ENCODE results near the gene KIN. TPM values are rescaled to one million over a fixed set of nuclear protein-coding genes. Genes with fewer than 3 reads are reported as not detected.

The KIN gene
- total and polyA plus RNA-seq, 2 of the 4 experiments (the other 2 are of a cell fraction), result 3.0 to 6.4 TPM

- Histone ChIP-seq H3K9me1 (ENCODE audit: insufficient read depth, low read length) (no peaks in the 10 kb centered on the region), H4K5ac (ENCODE audit: low read depth, low read length) (peak within 1 kb of the TSS; percentile 65; the same call in 1 of the 2 replicates), H3K79me1 (ENCODE audit: low read depth in 1 of 2, low read length in 2 of 2) (peaks cover 5 to 23% of the 10 kb centered on the region in 2 experiments), H2BK20ac (ENCODE audit: low read depth, low read length) (no peak within 1 kb of the TSS), H3K23ac (ENCODE audit: low read depth, low read length) (peak within 1 kb of the TSS; percentile 70), H3K9ac (ENCODE audit: low read depth, low read length) (peak within 1 kb of the TSS; percentile 76), H3K4me3 (ENCODE audit: insufficient read depth, low read depth, low read length) (peak within 1 kb of the TSS; percentile 93), H3K36me3 (ENCODE audit: control insufficient read depth, insufficient read depth, low read length) (no peaks in the 10 kb centered on the region; the same call in 1 of the 2 replicates), H3K14ac (replicated peaks; ENCODE audit: low read depth, low read length) (peak within 1 kb of the TSS; percentile 50), H2BK15ac (ENCODE audit: low read depth, low read length) (no peak within 1 kb of the TSS), H2BK120ac (ENCODE audit: low read depth, low read length) (no peak within 1 kb of the TSS), H3K56ac (ENCODE audit: extremely low read depth, insufficient read depth, low read length) (no peak within 1 kb of the TSS), H2AK5ac (ENCODE audit: low read depth, low read length) (no peak within 1 kb of the TSS), H2BK5ac (ENCODE audit: low read depth, low read length, poor library complexity, severe bottlenecking) (peak within 1 kb of the TSS; percentile 31), H2AFZ (replicated peaks; ENCODE audit: low read length, poor library complexity) (peak within 1 kb of the TSS; percentile 98), H3K4ac (ENCODE audit: low read depth, low read length) (0 out of 2 replicates have a peak within 1 kb of the TSS, but pooled peaks have one; percentile 51), H3K4me2 (ENCODE audit: low read depth, low read length) (peak within 1 kb of the TSS; percentile 99), H4K20me1 (ENCODE audit: insufficient read depth, low read length) (peaks cover 3% of the 10 kb centered on the region; the same call in 1 of the 2 replicates), H3K18ac (ENCODE audit: low read depth, low read length) (no peak within 1 kb of the TSS; the same call in 1 of the 2 replicates), H3K4me1 (ENCODE audit: control insufficient read depth, insufficient read depth, low read length) (no peaks in the 10 kb centered on the region), H3K27ac (ENCODE audit: insufficient read depth, low read length) (peak within 1 kb of the TSS; percentile 67), H3K9me3 (ENCODE audit: control insufficient read depth, insufficient read depth, low read length) (no peaks in the 10 kb centered on the region), H4K91ac (ENCODE audit: insufficient read depth, low read depth, low read length) (no peak within 1 kb of the TSS), H2AK9ac (replicated peaks; ENCODE audit: low read depth, low read length, poor library complexity) (peak within 1 kb of the TSS; percentile 77), H3K27me3 (ENCODE audit: control insufficient read depth, insufficient read depth, low read length) (peaks cover 13% of the 10 kb centered on the region; the same call in 1 of the 2 replicates), H4K8ac (ENCODE audit: low read depth in 2 of 2, low read length in 2 of 2) (peak within 1 kb of the TSS; percentile 30 to 95)
- 0% methylated on average over 31 of the region's 77 CpGs; no CpG with 5 or more reads in 1 of the 2 experiments for WGBS, 2 experiments (ENCODE audit: extremely low coverage in 2 of 2, insufficient read length in 1 of 2)
- ChIA-PET POLR2A (ENCODE audit: unreplicated experiment) (no interaction called here), CTCF (interaction anchor here (1.0 kb wide), 1 partner anchor 10 kb away, joined by 3 read pairs; no protein-coding TSS in a partner anchor)
- peak; percentile 98 for ATAC-seq (ENCODE audit: low read depth)
- dilution Hi-C loops (cut with HindIII; ENCODE audit: low sequenced_read_pairs, unreplicated experiment), result no loop called here
- in situ Hi-C loops (cut with MboI; ENCODE audit: low sequenced_read_pairs), result no loop called here
- DNase-seq, result peak; percentile 82
- no TSS peak for BruUV-seq (replicated peaks)
- intact Hi-C loops (cut with micrococcal nuclease), result no loop called here
- peak; percentile 58 for TF ChIP-seq POLR2A (IDR thresholded peaks at IDR 0.05; ENCODE audit: low read depth, low read length)
- TF ChIP-seq USF2 (IDR thresholded peaks at IDR 0.05; ENCODE audit: low read depth, low read length), result 0 out of 2 replicates have a peak, but pooled peaks have one; percentile 16
- TF ChIP-seq SMC3 (IDR thresholded peaks at IDR 0.05; ENCODE audit: low read depth, low read length), result no peak
- peak; percentile 80; the same call in 1 of the 2 replicates for TF ChIP-seq MAZ (IDR thresholded peaks at IDR 0.05; ENCODE audit: borderline replicate concordance, low read depth, low read length)
- 0 out of 2 replicates have a peak, but pooled peaks have one; percentile 22 for TF ChIP-seq ELK1 (IDR thresholded peaks at IDR 0.05; ENCODE audit: borderline replicate concordance, low read depth, low read length)
- peak; percentile 78 for TF ChIP-seq RCOR1 (IDR thresholded peaks at IDR 0.05; ENCODE audit: insufficient replicate concordance, low read length)
These were observed 30.7 kb upstream of the KIN start, which contains the start of gene TAF3 for GRCh38 chr10:7818295-7819120. TAF3 (plus strand) TSS chr10:7818505; CDS start chr10:7818710, 205 bp downstream.

Measured in IMR-90 (cell line).